ENCODE measurements around the gene RBM8A.

RBM8A gene

DNA sequence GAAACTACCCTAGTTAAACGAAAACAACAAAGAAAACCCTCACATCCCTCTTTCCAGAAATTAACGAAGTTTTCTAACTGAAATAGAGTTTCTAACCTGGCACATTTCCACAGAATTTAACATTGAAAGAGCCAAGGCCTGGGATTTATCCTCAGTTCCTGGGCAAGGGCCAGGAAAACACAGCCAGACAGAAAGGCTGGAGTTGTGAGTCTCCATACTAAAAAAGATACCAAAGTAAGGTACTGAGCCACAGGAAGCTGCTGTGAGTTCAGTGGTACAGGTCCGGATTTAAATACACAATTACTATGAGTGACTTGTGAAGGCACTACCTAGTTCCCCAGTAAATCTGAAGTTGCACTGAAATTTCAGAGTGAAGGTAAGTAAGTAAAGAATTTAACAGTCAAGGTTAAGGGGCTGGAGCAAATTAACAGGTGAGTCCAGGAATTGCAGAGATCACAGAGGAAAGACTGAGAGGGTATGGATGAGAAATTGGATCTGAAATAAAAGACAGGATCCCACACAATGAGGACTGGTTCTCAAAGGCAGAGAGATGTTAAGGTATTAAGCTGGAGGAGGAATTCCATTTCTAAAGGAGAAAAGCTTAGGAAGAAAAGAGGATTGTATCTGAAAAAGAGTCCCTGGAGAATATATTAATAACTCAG, 29.6 kb upstream of the RBM8A start:
- no peaks in the 10 kb centered on the region for H3K9me3 ChIP-seq
- H3K4me1 ChIP-seq, result peaks cover 58% of the 10 kb centered on the region
- peaks cover 12% of the 10 kb centered on the region for H3K27me3 ChIP-seq
- H3K4me3 ChIP-seq, result peak overlapping the region; percentile 79
- peak overlapping the region; percentile 82 for H3K9ac ChIP-seq
- peak overlapping the region; percentile 94 for H3K4me2 ChIP-seq
- TF ChIP-seq Cebpa-rat (IDR thresholded peaks at IDR 0.05), result no peak
- H3K27ac ChIP-seq, result peak overlapping the region; percentile 80
- H3K36me3 ChIP-seq, result peaks cover 24% of the 10 kb centered on the region
- H4K20me1 ChIP-seq, result peaks cover 12% of the 10 kb centered on the region; the same call in 1 of the 2 replicates

DNA sequence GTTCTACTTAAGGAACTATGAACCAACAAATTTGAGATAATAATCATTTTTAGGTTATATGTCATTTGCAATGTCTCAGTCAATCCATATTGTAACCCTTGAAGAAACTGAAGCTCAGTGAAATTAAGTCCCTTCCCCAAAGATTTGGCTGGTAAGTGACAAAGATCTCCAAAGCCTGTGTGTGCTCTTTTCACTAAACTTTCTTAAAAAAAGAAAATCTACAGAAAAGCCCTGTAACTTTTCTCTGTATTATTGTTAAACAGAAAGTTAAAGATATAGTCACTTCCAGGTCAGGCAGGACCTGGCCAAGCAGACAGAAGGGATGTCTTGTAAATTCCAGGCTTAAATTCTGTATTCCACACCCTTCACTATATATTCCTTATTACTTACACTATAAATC, 29.1 kb upstream of the RBM8A start:
- H3K36me3 ChIP-seq, result peaks cover 28% of the 10 kb centered on the region
- no peaks in the 10 kb centered on the region for H3K9me3 ChIP-seq
- H3K4me2 ChIP-seq, result peak overlapping the region; percentile 94
- H3K4me1 ChIP-seq, result peaks cover 57% of the 10 kb centered on the region
- peak overlapping the region; percentile 82 for H3K9ac ChIP-seq
- peak overlapping the region; percentile 79 for H3K4me3 ChIP-seq
- H3K27me3 ChIP-seq, result peaks cover 7% of the 10 kb centered on the region
- TF ChIP-seq Cebpa-rat (IDR thresholded peaks at IDR 0.05), result no peak
- peaks cover 12% of the 10 kb centered on the region; the same call in 1 of the 2 replicates for H4K20me1 ChIP-seq
- H3K27ac ChIP-seq, result peak overlapping the region; percentile 80

DNA sequence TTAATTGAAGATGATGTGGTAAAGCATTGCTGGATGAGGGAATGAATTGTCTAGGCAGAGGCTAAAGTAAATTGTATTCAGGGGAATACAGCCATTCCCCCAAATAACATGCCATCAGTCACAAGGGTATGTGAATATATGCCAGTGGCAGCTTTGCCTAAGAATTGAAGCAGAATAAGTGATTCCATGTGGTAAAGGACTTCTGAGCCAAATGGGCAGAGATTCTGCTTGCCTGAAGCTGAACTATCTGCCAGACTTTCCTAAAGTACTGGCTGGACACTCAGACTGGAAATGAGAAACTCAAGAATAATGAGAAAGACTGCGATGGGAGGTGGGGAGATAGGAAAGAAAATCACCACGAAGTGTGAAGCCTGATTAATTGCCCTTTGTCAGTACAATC, 28.2 kb upstream of the RBM8A start:
- Histone ChIP-seq H3K4me1 (peaks cover 62% of the 10 kb centered on the region), H3K36me3 (peaks cover 37% of the 10 kb centered on the region), H3K9me3 (no peaks in the 10 kb centered on the region), H4K20me1 (peaks cover 21% of the 10 kb centered on the region), H3K4me3 (no peak overlapping the region), H3K9ac (no peak overlapping the region; the same call in 1 of the 2 replicates), H3K27ac (no peak overlapping the region), H3K4me2 (peak overlapping the region; percentile 94), H3K27me3 (no peaks in the 10 kb centered on the region)
- no peak for TF ChIP-seq Cebpa-rat (IDR thresholded peaks at IDR 0.05)

DNA sequence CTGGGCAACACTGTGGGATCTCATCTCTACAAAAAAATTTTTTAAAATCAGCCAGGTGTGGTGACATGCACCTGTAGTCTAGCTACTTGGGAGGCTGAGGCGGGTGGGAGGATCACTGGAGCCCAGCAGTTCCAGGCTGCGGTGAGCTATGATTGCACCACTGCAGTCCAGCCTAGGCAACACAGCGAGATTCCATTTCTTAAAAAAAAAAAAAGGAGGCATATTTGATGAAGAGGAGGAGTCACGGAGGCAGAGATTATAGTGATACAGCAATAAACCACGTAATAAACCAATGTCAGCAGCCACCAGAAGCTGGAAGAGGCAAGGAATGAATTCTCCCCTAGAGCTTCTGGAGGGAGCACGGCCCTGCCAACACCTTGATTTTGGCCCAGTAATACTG, 26.6 kb upstream of the RBM8A start:
- peaks cover 48% of the 10 kb centered on the region for H3K4me1 ChIP-seq

DNA sequence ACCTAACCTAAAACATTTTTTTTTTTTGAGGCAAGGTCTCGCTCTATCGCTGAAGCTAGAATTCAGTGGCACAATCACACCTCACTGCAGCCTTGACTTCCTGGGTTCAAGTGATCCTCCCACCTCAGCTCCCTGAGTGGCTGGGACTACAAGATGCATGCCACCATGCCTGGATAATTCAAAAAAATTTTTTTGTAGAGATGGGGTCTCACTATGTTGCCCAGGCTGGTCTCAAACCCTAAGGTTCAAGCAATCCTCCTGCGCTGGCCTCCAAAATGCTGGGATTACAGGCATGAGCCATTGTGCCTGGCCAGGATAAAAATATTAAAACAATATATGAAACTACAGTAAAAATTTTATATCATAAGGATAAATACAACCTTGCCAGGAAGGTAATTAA, 25.6 kb upstream of the RBM8A start:
- H3K9me3 ChIP-seq, result no peaks in the 10 kb centered on the region
- no peak overlapping the region for H3K27ac ChIP-seq
- no peak for TF ChIP-seq Cebpa-rat (IDR thresholded peaks at IDR 0.05)
- no peak overlapping the region for H3K4me2 ChIP-seq
- H4K20me1 ChIP-seq, result peaks cover 45% of the 10 kb centered on the region
- H3K4me1 ChIP-seq, result peaks cover 39% of the 10 kb centered on the region
- peaks cover 60% of the 10 kb centered on the region for H3K36me3 ChIP-seq
- H3K27me3 ChIP-seq, result no peaks in the 10 kb centered on the region
- H3K4me3 ChIP-seq, result no peak overlapping the region
- no peak overlapping the region for H3K9ac ChIP-seq

More for the DNA sequence above, 26.6 kb upstream of the RBM8A start:
- Histone ChIP-seq H3K9ac (no peak overlapping the region), H3K9me3 (no peaks in the 10 kb centered on the region), H3K36me3 (peaks cover 52% of the 10 kb centered on the region), H3K27me3 (no peaks in the 10 kb centered on the region), H4K20me1 (peaks cover 35% of the 10 kb centered on the region), H3K27ac (no peak overlapping the region), H3K4me2 (no peak overlapping the region), H3K4me3 (no peak overlapping the region)
- TF ChIP-seq Cebpa-rat (IDR thresholded peaks at IDR 0.05), result no peak

DNA sequence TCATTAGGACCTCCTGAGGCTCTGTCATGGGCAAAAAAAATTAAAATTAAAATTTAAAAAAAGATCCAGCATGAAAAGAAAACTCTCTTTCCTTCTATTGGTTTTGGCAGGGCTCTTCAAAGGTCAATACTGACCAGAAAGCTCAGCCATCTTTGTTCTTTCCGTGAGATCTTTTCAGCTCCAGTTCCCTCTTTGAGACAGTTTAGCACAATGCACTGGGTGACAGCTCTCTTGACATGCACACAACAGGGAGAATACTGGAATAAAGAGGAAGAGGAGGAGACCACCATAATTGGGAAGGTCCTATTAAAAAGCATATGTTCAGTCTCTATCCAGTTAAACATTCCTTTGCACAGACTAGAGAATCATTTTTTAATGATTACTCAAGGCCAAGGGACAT, 24.2 kb upstream of the RBM8A start:
- Histone ChIP-seq H3K4me2 (0 out of 2 replicates have a peak overlapping the region, but pooled peaks have one; percentile 10), H3K36me3 (peaks cover 73% of the 10 kb centered on the region), H3K4me1 (peaks cover 36% of the 10 kb centered on the region), H3K4me3 (no peak overlapping the region), H3K27me3 (no peaks in the 10 kb centered on the region), H4K20me1 (peaks cover 53% of the 10 kb centered on the region), H3K9ac (no peak overlapping the region), H3K9me3 (no peaks in the 10 kb centered on the region), H3K27ac (no peak overlapping the region)
- no peak for TF ChIP-seq Cebpa-rat (IDR thresholded peaks at IDR 0.05)

DNA sequence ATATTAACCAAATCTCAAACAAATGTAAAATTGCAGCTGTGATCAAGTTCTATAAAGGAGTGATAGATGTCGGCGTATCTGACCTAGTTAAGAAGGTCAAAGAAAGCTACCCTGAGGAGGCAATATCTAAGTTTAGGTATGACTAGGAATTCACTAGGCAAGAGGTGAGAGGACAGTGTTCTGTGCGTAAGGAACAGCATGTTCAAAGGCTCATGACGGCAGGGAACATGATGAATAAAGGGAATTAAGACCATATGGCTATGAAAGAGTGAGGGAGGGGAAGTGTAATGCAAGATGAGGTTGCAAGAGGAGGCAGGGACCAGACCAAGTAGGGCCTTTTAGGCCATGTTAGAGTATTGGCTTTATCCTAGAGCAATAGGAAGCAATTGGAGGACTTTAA, 21.9 kb upstream of the RBM8A start:
- H3K9me3 ChIP-seq, result no peaks in the 10 kb centered on the region
- no peak for TF ChIP-seq Cebpa-rat (IDR thresholded peaks at IDR 0.05)

DNA sequence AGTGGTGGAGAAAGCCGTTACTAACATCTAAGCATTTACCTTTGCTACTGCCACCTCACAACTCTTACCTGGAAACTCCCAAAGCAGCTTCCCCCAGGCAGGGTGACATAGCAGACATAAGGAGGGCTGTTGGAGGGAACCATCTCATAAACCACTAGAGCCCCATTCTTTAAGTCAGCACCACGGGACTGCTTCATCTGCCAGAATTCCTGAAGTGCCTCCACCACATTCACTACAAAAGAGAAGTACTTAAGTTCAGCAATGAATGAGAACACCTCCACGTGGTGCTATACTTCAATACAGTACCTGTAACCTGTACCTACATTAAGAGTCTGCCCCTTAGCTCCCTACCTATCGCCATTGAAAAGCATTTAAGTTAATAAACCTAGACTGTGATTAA, 20.3 kb upstream of the RBM8A start:
- H3K27me3 ChIP-seq, result no peaks in the 10 kb centered on the region
- H3K27ac ChIP-seq, result no peak overlapping the region
- no peaks in the 10 kb centered on the region for H3K9me3 ChIP-seq
- peaks cover 41% of the 10 kb centered on the region for H4K20me1 ChIP-seq
- no peak overlapping the region for H3K4me2 ChIP-seq
- H3K4me1 ChIP-seq, result peaks cover 13% of the 10 kb centered on the region
- no peak overlapping the region for H3K4me3 ChIP-seq
- H3K9ac ChIP-seq, result no peak overlapping the region
- TF ChIP-seq Cebpa-rat (IDR thresholded peaks at IDR 0.05), result no peak
- H3K36me3 ChIP-seq, result peaks cover 89% of the 10 kb centered on the region

More for the DNA sequence above, 21.9 kb upstream of the RBM8A start:
- Histone ChIP-seq H3K27ac (no peak overlapping the region), H3K4me3 (no peak overlapping the region), H3K4me1 (peaks cover 13% of the 10 kb centered on the region), H3K27me3 (no peaks in the 10 kb centered on the region), H3K9ac (no peak overlapping the region), H3K4me2 (no peak overlapping the region), H4K20me1 (peaks cover 47% of the 10 kb centered on the region), H3K36me3 (peaks cover 89% of the 10 kb centered on the region)

DNA sequence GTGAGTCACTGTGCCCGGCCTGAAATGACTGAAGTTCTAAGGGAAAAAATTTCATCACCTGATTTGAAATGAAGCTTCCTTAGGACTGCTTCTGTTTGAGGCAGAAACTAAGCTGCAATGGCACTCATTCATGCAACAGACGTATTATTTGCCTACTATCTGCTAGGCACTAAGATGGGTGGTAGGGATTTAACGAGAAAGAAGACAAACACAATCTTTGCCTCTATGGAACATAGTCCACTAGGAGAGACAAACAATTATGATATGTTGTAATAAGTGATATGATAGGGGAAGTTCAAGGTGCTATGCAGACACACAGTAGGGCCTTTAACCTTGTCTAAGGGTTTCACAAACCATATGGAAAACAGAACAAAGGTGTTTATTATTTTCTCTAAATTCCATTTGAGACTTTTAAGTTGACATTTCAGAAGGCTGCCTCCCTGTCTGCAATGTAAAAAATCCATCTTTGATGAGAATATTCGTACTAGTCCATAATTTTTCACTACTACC, 19.2 kb upstream of the RBM8A start:
- Histone ChIP-seq H3K27ac (no peak overlapping the region), H3K9me3 (no peaks in the 10 kb centered on the region), H3K4me2 (no peak overlapping the region), H3K4me3 (no peak overlapping the region), H3K36me3 (peaks cover 94% of the 10 kb centered on the region), H3K4me1 (peaks cover 11% of the 10 kb centered on the region), H3K9ac (no peak overlapping the region), H4K20me1 (peaks cover 41% of the 10 kb centered on the region), H3K27me3 (no peaks in the 10 kb centered on the region)
- TF ChIP-seq Cebpa-rat (IDR thresholded peaks at IDR 0.05), result no peak

DNA sequence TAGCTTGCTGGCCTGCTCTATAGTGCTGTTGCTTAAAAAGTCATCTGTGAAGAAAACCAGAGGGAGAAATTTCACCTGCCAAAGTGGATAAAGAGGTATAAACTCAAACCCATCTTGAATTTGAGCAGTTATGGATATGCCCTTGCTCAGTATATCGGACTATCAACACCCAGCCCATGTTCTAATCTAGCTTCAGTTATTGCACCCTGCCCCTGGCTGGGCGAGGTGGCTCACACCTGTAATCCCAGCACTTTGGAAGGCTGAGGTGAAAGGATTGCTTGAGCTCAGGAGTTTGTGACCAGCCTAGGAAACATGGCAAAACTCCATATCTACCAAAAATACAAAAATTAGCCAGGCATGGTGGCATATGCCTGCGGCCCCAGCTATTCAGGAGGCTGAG, 17.2 kb upstream of the RBM8A start:
- Histone ChIP-seq H3K9me3 (no peaks in the 10 kb centered on the region), H3K4me3 (no peak overlapping the region), H3K4me2 (no peak overlapping the region), H3K4me1 (no peaks in the 10 kb centered on the region), H3K9ac (no peak overlapping the region), H3K36me3 (peaks cover 92% of the 10 kb centered on the region), H3K27ac (no peak overlapping the region), H3K27me3 (no peaks in the 10 kb centered on the region), H4K20me1 (peaks cover 23% of the 10 kb centered on the region; the same call in 1 of the 2 replicates)
- no peak for TF ChIP-seq Cebpa-rat (IDR thresholded peaks at IDR 0.05)
